Bronchial epithelial cell (primary cell): ENCODE measurements around the gene TTC6. TPM values are rescaled to one million over a fixed set of nuclear protein-coding genes. Genes with fewer than 3 reads are reported as not detected.

Source experiments
- DNase-seq: peaks from one replicate; pipeline ENCODE4 v3.0.0-alpha.2; 2010; ENCODE audit warnings: low read depth
- FAIRE-seq: peaks from 2 replicates; lab custom pipeline; 2011; peaks lifted over from hg19 to GRCh38; lab: Jason Lieb, UNC
- H3K27me3 ChIP-seq: 2 replicates; pipeline ENCODE4 v1.5.1; 2011; ENCODE audit warnings: low read length; ENCODE audit not compliant: control insufficient read depth, insufficient read depth
- H3K36me3 ChIP-seq: 2 replicates; pipeline ENCODE4 v1.5.1; 2011; ENCODE audit warnings: low read length; ENCODE audit not compliant: control insufficient read depth, insufficient read depth
- H3K4me3 ChIP-seq: 2 replicates; pipeline ENCODE4 v1.5.1; 2011; ENCODE audit warnings: mild to moderate bottlenecking, low read depth, low read length, control low read depth
- total RNA-seq: library from RNA; depleted of rRNA; stranded (reverse); fragments of >200 nt; gene quantifications from 2 replicates; pipeline ENCODE4 v1.2.1, GENCODE V29; 2014
- TF ChIP-seq, protein P1 (sequence below): IDR thresholded peaks from 2 replicates; pipeline ENCODE4 v1.5.1; 2011; ENCODE audit warnings: mild to moderate bottlenecking, moderate library complexity, low read length, control low read depth, inconsistent platforms; ENCODE audit not compliant: insufficient read depth, severe bottlenecking

TTC6 gene
- total RNA-seq, 1 donor from 2014 or later: 0.53 TPM

DNA sequence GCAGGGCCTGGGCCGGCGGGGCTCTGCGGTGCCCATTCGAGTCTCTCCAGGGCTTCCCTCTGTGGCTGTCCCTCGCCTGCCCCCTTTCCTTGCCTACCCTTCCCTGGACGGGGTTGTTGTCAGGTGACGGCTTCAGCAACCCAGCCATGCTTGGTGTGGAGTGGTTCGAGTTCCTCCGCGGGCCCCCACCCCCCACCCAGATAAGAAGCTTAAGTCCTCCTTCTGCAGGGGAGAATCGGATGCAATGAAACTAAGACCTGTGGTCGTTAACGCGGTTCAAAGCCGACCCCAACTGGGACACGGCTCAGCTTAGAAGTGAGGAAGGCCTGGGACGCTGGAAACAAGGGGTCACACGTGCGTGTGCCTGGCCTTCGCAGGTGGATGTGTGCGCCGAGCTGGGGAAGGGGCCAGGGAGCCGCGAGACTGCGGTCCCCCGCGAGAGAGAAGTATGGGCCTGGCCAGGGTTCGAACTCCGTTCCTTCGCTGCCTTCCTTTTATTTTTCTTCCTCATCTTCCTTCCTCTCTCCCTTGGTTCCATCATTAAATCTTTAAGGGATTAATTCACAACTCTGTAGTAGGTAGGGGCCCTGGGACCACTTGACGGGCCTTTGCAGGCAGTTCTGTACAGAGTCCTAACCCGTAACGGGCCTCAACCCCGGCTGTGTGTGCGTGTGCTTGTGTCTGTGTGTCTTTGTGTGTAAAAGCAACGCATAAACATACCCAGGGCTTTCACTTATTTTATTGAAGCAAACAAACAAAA lies 3.5 kb downstream of the TTC6 start:
- Histone ChIP-seq H3K4me3 (peak overlapping the region; percentile 43), H3K27me3 (peaks cover 3% of the 10 kb centered on the region), H3K36me3 (no peaks in the 10 kb centered on the region)
- TF ChIP-seq, protein P1, sequence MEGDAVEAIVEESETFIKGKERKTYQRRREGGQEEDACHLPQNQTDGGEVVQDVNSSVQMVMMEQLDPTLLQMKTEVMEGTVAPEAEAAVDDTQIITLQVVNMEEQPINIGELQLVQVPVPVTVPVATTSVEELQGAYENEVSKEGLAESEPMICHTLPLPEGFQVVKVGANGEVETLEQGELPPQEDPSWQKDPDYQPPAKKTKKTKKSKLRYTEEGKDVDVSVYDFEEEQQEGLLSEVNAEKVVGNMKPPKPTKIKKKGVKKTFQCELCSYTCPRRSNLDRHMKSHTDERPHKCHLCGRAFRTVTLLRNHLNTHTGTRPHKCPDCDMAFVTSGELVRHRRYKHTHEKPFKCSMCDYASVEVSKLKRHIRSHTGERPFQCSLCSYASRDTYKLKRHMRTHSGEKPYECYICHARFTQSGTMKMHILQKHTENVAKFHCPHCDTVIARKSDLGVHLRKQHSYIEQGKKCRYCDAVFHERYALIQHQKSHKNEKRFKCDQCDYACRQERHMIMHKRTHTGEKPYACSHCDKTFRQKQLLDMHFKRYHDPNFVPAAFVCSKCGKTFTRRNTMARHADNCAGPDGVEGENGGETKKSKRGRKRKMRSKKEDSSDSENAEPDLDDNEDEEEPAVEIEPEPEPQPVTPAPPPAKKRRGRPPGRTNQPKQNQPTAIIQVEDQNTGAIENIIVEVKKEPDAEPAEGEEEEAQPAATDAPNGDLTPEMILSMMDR: no peak
- no peak for DNase-seq
- no peak for FAIRE-seq

DNA sequence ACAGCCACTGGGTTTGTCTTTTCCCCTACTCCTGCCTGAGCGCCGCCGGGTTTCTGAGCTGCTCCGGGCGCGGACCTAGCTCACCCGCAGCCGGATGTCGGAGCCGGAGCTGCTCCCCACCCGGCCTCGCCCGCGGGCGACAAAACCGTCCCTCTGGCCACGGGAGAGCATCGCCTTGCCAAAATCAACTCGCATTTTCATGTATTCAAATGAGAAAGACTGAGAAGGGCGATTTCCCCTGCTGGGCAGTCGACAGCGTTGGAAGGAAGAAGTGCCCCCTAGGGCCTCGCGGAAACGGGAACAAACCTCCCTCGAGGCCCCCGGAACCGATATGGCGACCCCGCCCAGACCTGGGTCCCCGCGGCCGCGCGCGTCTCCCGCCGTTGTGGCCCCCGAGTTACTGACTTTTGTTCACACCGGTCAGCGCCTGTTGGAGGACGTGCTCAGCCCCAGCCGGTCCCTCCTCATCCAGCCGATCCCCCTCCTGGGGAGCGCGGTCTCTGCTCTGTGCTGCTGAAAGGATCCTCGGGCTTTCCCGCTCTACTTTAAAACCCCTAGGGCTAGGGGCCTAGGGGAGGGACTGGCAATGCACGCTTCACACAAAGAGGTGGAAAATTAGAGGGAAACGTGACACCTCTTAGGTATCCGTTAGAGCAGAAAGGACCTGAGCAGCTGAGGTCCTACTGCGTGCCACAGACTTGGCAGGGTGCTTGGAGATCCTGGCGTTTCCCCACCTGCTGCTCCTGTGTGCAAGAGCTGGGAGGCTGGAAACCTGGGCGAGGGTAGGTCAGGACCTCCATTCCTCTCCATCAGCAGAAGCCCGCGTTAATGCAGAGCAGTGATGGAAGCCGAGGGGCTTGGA lies 4.3 kb downstream of the TTC6 start:
- TF ChIP-seq, protein P1: peak; percentile 0
- DNase-seq: peak; percentile 12
- Histone ChIP-seq H3K36me3 (no peaks in the 10 kb centered on the region), H3K4me3 (peak overlapping the region; percentile 43), H3K27me3 (peaks cover 7% of the 10 kb centered on the region)
- FAIRE-seq: no peak

DNA sequence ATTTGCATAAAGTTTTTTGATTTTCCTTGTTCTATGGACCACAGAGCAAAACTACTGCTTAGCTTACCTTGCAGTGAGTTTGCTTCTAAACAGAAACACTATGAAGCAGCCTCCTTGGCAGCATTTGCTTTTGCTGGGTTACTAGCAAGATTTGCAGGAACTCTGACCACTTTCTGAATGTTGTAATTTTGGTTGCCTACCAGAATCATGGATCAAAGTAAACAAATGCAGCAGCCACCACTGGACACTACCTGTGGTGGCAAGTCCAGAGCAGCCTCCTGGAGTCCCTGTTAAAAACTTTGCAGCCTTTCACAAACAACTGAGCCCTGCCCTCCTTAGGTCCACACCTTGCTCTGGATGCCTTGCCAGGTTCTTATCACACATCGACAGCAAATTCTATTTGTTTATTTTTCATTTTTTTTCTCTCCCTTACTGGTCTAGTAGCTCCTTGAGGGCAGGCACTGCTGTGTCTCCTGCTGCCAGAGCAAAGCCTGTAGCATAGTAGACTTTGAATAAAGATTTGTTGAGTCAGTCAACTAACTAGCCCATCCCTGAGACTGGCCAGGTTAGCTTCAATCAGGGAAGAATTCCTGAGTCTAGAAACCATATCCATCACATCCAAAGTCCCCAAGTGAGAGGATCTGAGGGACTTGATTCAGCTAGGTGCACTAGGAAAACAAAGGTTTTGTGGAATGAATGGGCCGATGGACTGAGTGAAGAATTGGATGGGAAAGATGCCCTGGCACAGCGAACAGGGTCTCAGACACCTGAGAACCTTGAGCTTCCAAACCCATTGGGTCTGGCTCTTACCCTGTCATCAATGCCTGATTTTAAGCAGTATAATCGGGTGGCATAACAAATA lies 5.7 kb downstream of the TTC6 start:
- Histone ChIP-seq H3K4me3 (no peak overlapping the region), H3K27me3 (peaks cover 7% of the 10 kb centered on the region), H3K36me3 (no peaks in the 10 kb centered on the region)
- FAIRE-seq: no peak
- TF ChIP-seq, protein P1: no peak
- DNase-seq: peak; percentile 16

DNA sequence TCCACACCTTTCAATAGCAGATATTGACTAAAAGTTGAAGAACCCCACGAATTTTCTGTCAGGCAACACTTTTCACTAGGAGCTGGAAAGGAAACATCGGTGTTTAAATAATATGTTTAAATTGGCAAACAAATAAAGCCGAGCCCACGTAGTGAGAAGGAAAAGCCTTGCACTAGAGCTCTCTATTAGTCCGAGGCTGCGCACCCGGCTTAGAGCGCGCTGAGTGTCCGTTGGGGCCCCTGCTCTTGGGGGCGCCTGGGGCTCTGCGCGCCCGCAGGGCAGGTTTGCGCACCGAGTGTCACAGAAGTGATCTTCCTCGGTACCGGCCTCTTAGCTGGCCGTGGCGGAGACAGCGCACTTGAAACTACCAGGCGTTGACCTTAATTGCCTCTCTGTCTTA lies 6.4 kb downstream of the TTC6 start:
- Histone ChIP-seq H3K36me3 (no peaks in the 10 kb centered on the region), H3K4me3 (no peak overlapping the region), H3K27me3 (peaks cover 7% of the 10 kb centered on the region)
- FAIRE-seq: no peak
- TF ChIP-seq, protein P1: no peak
- DNase-seq: no peak

DNA sequence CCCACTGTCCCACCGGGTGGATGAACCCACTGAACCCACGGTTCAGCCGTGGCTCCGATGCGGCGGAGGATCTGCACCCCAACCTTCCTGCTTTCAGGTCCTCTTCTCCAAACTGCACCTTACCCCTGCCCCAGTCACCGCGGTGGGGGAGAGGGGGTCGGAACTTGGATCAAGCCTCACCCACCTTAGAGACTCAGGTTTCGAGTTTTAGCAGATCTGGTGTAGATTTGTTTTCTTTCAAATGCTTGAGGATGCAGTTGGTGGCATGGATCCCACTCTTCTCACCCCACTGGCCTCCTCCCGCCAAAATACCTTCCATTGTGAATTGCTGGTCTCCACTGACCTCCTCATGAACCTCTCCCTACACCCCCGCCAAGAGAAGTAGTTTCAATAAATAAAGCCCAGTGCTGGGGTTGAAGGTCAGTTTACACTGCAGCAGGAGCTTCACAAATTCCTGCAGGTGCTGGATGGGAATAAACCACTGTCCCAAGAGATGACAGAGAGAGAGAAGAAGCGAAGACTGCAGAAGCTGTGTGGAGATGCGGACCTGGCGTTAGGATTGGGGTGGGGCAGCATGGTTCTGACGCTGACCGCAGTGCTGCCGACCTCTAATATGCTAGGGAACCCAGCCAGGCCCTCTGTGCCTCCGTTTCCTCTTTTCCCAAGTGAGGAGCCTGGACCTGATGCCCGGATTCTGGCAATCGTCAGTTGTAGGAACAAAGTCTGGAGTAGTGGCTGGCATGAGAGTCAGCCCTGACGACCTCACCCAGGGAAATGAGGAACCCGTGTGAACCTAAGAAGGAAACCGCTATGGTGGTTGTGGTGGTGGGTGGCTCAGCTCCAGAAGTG lies 7.4 kb downstream of the TTC6 start:
- H3K27me3 ChIP-seq: peaks cover 7% of the 10 kb centered on the region
- no peaks in the 10 kb centered on the region for H3K36me3 ChIP-seq
- FAIRE-seq: peak; percentile 7
- no peak for DNase-seq
- no peak overlapping the region for H3K4me3 ChIP-seq
- TF ChIP-seq, protein P1: no peak
